ENCODE results near the gene RTTN. TPM values are rescaled to one million over a fixed set of nuclear protein-coding genes. Genes with fewer than 3 reads are reported as not detected.

The RTTN gene
- total and polyA plus RNA-seq, 4 donors = 1.1 to 14.3 (median 8.8) TPM

GRCh38 chr18:70233974-70234373 lies 28.5 kb upstream of the RTTN start (continued):
- no peak for TF ChIP-seq MAX (IDR thresholded peaks at IDR 0.05)
- TF ChIP-seq JUND (IDR thresholded peaks at IDR 0.05) = no peak
- no peak for TF ChIP-seq GABPA (IDR thresholded peaks at IDR 0.05 in 1 of 2, conservative IDR thresholded peaks at IDR 0.05 in 1 of 2)
- TF ChIP-seq RAD21 (IDR thresholded peaks at IDR 0.05) = no peak
- TF ChIP-seq HNF4G (IDR thresholded peaks at IDR 0.05) = no peak
- no peak for TF ChIP-seq EGR1 (IDR thresholded peaks at IDR 0.05; ENCODE audit: low read depth in 2 of 2)
- no peak for TF ChIP-seq TAF1 (conservative IDR thresholded peaks at IDR 0.05)

DNA sequence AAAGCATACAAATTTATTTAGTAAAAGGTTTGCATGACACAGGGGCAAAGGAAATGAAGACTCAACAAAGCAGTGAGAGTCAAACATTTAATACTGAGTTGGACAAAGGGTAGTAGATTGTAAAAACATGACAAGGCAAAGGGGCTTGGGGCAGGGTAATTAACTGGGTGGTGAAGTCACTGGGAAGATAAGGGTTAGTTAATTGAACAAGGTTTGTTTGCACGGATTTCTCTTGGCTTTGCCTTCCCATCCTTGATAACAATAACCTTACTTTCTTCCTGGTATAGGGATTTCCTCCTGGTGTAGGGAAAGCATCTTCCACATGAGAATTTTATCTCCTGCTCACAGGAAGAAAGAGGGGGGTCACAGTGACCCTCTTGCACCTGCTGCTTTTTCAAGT lies 26.8 kb upstream of the RTTN start:
- no peak overlapping the region for H3K27ac ChIP-seq (ENCODE audit: low read depth in 1 of 2, low read length in 2 of 2)
- TF ChIP-seq FOXA1 (IDR thresholded peaks at IDR 0.05) (no peak), MAX (IDR thresholded peaks at IDR 0.05) (no peak), SP1 (IDR thresholded peaks at IDR 0.05) (no peak), EGR1 (IDR thresholded peaks at IDR 0.05; ENCODE audit: low read depth in 2 of 2) (no peak), GABPA (IDR thresholded peaks at IDR 0.05 in 1 of 2, conservative IDR thresholded peaks at IDR 0.05 in 1 of 2) (no peak), HNF4A (conservative IDR thresholded peaks at IDR 0.05) (no peak), TAF1 (conservative IDR thresholded peaks at IDR 0.05) (no peak)
- TF ChIP-seq, protein P1, sequence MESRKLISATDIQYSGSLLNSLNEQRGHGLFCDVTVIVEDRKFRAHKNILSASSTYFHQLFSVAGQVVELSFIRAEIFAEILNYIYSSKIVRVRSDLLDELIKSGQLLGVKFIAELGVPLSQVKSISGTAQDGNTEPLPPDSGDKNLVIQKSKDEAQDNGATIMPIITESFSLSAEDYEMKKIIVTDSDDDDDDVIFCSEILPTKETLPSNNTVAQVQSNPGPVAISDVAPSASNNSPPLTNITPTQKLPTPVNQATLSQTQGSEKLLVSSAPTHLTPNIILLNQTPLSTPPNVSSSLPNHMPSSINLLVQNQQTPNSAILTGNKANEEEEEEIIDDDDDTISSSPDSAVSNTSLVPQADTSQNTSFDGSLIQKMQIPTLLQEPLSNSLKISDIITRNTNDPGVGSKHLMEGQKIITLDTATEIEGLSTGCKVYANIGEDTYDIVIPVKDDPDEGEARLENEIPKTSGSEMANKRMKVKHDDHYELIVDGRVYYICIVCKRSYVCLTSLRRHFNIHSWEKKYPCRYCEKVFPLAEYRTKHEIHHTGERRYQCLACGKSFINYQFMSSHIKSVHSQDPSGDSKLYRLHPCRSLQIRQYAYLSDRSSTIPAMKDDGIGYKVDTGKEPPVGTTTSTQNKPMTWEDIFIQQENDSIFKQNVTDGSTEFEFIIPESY (IDR thresholded peaks at IDR 0.05) = no peak
- H3K9ac ChIP-seq (ENCODE audit: low read depth in 1 of 2, low read length in 2 of 2) = no peak overlapping the region
- DNase-seq (ENCODE audit: low spot score) = no peak
- H3K4me3 ChIP-seq (ENCODE audit: low read depth in 1 of 3, low read length in 3 of 3) = no peak overlapping the region
- 27% methylated on average over 1 of the region's 1 CpG for WGBS
- no peaks in the 10 kb centered on the region for H3K4me1 ChIP-seq (ENCODE audit: control insufficient read depth in 4 of 4, insufficient read depth in 4 of 4, low read length in 3 of 4)
- no peaks in the 10 kb centered on the region for H3K36me3 ChIP-seq (ENCODE audit: control insufficient read depth in 4 of 4, insufficient read depth in 3 of 4, low read depth in 1 of 4, low read length in 3 of 4)
- H3K27me3 ChIP-seq (ENCODE audit: control insufficient read depth in 4 of 4, insufficient read depth in 4 of 4, low read length in 3 of 4) = no peaks in the 10 kb centered on the region
- H3K9me3 ChIP-seq (ENCODE audit: control insufficient read depth in 4 of 4, low read length in 3 of 4) = peaks cover 4 to 15% (median 9%) of the 10 kb centered on the region in 4 donors

- peaks cover 5 to 19% (median 13%) of the 10 kb centered on the region in 4 donors for H3K9me3 ChIP-seq (ENCODE audit: control insufficient read depth in 4 of 4, low read length in 3 of 4)
- WGBS = 93% methylated on average over 5 of the region's 5 CpGs
- H3K4me1 ChIP-seq (ENCODE audit: control insufficient read depth in 4 of 4, insufficient read depth in 4 of 4, low read length in 3 of 4) = no peaks in the 10 kb centered on the region
- H3K27me3 ChIP-seq (ENCODE audit: control insufficient read depth in 4 of 4, insufficient read depth in 4 of 4, low read length in 3 of 4) = no peaks in the 10 kb centered on the region
- DNase-seq (ENCODE audit: low spot score) = no peak
- no peak overlapping the region for H3K4me3 ChIP-seq (ENCODE audit: low read depth in 1 of 3, low read length in 3 of 3)
- H3K9ac ChIP-seq (ENCODE audit: low read depth in 1 of 2, low read length in 2 of 2) = no peak overlapping the region
- no peak for TF ChIP-seq RAD21 (IDR thresholded peaks at IDR 0.05)
- no peak for TF ChIP-seq GABPA (IDR thresholded peaks at IDR 0.05 in 1 of 2, conservative IDR thresholded peaks at IDR 0.05 in 1 of 2)
- TF ChIP-seq, protein P1 (IDR thresholded peaks at IDR 0.05) = no peak
- TF ChIP-seq HNF4A (conservative IDR thresholded peaks at IDR 0.05) = no peak
- TF ChIP-seq, protein P2, sequence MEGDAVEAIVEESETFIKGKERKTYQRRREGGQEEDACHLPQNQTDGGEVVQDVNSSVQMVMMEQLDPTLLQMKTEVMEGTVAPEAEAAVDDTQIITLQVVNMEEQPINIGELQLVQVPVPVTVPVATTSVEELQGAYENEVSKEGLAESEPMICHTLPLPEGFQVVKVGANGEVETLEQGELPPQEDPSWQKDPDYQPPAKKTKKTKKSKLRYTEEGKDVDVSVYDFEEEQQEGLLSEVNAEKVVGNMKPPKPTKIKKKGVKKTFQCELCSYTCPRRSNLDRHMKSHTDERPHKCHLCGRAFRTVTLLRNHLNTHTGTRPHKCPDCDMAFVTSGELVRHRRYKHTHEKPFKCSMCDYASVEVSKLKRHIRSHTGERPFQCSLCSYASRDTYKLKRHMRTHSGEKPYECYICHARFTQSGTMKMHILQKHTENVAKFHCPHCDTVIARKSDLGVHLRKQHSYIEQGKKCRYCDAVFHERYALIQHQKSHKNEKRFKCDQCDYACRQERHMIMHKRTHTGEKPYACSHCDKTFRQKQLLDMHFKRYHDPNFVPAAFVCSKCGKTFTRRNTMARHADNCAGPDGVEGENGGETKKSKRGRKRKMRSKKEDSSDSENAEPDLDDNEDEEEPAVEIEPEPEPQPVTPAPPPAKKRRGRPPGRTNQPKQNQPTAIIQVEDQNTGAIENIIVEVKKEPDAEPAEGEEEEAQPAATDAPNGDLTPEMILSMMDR (IDR thresholded peaks at IDR 0.05; ENCODE audit: low read depth, low read length, missing input control) = no peak
- TF ChIP-seq TAF1 (conservative IDR thresholded peaks at IDR 0.05) = no peak
- no peak for TF ChIP-seq HNF4G (IDR thresholded peaks at IDR 0.05)
- no peak for TF ChIP-seq ATF3 (IDR thresholded peaks at IDR 0.05)
- no peak for TF ChIP-seq FOXA2 (IDR thresholded peaks at IDR 0.05)
- TF ChIP-seq YY1 (IDR thresholded peaks at IDR 0.05) = no peak
- no peak for TF ChIP-seq RXRA (IDR thresholded peaks at IDR 0.05)
- H3K27ac ChIP-seq (ENCODE audit: low read depth in 1 of 2, low read length in 2 of 2) = no peak overlapping the region
- H3K36me3 ChIP-seq (ENCODE audit: control insufficient read depth in 4 of 4, insufficient read depth in 3 of 4, low read depth in 1 of 4, low read length in 3 of 4) = no peaks in the 10 kb centered on the region
These were observed 24.2 kb upstream of the RTTN start for GRCh38 chr18:70229639-70230038.
